ENCODE data around the gene REV1.

REV1 gene

DNA sequence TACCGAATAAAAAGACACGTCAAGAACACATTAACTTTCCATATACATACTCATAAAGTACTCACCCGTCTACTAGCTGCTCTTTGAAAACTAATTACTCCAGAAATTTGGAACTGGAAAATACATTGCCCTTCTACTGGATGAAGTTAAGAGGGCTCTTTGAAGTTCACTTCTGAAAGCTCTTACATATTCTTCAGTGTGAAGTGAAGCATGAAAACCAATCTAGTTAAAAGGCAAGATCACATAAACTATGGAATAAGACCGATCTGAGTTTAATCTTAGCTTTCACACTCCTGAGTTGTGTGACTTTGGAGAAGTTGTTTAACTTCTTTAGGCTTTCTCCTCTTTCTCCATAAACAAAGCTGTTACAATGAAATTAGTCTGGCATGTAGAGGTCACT lies 38.5 kb downstream of the REV1 start:
- in situ Hi-C loops (cut with HindIII; ENCODE audit: low sequenced_read_pairs): no loop called here

- in situ Hi-C loops (cut with HindIII; ENCODE audit: low sequenced_read_pairs): no loop called here
Observed at GRCh38 chr2:99450199-99450598, 39.6 kb downstream of the REV1 start.

GRCh38 chr2:99448556-99448955 lies 41.3 kb downstream of the REV1 start:
- in situ Hi-C loops (cut with HindIII; ENCODE audit: low sequenced_read_pairs): no loop called here

DNA sequence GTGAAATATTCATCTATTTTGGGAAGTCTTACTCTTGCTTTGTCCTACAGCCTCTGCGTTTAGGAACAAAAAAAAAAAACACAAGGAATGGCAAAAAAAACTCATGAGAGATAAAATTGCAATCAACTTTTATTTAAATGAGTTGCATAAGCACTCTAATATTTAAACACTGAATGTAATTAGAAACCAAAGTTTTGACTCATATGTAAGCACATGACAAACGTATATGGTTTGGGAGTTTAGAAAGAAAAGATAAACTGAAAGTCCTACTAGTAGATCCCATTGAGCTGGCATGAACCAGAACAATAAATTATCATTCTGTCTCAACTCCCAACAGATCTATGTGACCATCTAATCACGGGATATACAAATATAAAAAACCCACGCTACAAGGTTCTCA lies 44.8 kb downstream of the REV1 start:
- in situ Hi-C loops (cut with HindIII; ENCODE audit: low sequenced_read_pairs): no loop called here

DNA sequence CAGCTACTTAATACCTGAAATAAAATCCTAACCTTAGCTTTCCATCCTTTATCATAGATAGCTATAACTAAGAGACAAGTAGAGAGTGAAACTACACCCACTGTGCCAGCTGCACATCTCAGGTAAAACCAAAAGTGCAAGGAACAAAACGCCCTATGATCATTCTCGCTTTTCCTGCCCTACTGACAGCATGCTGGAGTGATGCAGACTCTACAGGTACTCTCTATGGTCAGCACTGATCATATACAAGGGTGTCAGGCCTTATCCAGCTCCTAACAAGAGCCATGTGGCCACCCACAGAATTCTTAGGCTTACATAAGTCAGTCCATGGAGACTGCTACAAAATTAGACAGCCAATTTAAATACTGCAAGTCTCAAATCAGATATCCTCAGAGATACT lies 45.6 kb downstream of the REV1 start:
- in situ Hi-C loops (cut with HindIII; ENCODE audit: low sequenced_read_pairs): no loop called here

DNA sequence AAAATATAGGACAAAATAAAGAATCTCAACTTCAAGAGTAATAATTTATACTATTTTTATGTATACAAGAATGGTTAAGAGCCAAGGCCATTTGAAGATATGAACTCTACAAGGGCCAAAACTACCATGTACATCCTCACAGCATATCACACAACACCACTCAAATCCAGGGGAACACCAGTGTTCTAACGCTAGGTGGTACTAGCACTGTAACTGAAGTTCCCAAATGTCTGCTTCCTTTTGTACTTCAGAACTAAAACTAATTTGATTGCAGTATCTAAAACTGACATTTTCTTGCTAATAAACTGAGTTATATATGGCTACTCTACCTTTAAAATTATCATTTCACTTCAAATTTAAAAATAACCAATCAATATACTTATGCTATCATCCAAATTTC lies 47.0 kb downstream of the REV1 start:
- in situ Hi-C loops (cut with HindIII; ENCODE audit: low sequenced_read_pairs): no loop called here

- in situ Hi-C loops (cut with HindIII; ENCODE audit: low sequenced_read_pairs): no loop called here
Observed at GRCh38 chr2:99439971-99440505, 49.8 kb downstream of the REV1 start.

- in situ Hi-C loops (cut with HindIII; ENCODE audit: low sequenced_read_pairs): no loop called here
Observed at GRCh38 chr2:99436874-99437273, 52.9 kb downstream of the REV1 start.

DNA sequence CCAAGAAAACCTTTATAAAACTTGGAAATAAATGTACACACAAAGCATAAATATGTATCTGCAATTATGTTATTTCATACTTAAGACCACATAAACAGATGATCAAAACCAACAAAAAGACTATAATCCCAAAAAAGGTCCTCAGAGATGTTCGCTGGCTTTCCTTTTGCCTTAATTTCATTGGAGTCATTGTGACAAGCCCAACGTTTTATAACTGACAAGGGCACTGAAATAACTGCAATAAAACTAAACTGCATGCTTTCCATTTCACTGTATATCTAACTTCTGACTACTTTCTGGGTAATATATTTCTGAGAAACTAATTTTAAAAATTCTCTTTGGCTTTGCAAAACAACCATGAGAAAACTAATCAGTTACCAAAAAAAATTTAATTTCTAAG lies 56.5 kb downstream of the REV1 start:
- in situ Hi-C loops (cut with HindIII; ENCODE audit: low sequenced_read_pairs): no loop called here

DNA sequence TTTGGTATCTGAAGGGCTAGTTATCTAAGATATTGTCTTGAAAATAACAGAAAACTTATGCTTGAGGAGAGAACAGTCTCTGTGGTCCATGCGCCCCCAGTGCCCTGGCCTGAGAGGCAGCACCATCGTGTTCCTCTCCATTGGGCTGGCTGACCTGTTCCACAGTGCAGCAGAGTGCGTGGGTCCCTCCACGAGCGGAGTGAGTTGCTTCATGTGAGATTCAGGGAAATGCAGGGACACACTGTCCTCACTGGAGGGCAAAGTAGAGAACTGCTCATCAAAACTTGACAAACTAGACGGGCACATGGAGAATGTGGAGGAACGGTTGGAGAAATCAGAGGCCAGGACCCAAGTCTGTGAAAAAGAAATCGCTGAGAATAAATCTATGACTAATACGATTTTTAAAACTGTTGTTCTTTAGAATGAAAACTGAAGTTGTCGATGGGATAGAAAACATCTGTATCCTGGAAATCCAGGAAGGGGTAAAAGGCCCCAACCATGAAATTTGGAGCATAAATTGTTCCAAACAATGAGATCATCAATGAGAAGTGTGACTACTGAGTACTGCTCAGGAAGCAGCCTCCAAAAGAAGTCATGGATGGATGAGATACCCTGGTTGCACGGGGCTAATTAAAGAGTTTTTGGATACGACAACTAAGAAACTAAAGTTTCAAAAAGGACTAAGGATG lies 58.1 kb downstream of the REV1 start:
- in situ Hi-C loops (cut with HindIII; ENCODE audit: low sequenced_read_pairs): no loop called here

DNA sequence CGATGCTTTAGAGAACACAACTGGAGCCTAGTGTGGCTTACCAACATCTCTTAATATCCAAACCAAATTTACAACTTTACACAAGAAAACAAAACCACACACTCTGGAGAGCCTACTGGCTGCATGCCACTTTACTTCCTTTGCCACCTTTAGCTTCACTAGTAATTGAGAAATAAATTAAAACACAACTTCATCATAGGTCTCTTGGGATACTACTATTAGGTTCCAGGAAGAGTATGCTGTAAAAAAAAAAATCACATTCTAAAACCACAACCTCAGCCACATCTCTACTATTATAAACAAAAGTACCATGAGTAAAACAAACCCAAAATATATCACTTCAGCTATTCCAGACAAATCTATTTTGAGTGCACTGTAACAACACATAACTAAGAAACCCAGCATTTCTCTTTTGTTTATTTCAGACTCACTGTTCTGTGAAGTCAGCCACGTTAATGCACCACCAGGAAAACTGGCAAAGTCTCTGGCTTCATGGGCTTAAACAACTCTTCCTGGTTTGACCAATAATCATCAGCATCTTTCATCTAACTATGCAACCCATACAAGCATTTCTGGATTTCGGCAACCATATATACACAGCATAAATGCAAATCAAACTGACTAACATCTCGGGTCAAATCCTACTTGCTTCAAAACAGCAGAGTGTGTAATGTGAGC lies 59.1 kb downstream of the REV1 start:
- in situ Hi-C loops (cut with HindIII; ENCODE audit: low sequenced_read_pairs): no loop called here

GRCh38 chr2:99425022-99425421 lies 64.8 kb downstream of the REV1 start:
- in situ Hi-C loops (cut with HindIII; ENCODE audit: low sequenced_read_pairs): no loop called here

DNA sequence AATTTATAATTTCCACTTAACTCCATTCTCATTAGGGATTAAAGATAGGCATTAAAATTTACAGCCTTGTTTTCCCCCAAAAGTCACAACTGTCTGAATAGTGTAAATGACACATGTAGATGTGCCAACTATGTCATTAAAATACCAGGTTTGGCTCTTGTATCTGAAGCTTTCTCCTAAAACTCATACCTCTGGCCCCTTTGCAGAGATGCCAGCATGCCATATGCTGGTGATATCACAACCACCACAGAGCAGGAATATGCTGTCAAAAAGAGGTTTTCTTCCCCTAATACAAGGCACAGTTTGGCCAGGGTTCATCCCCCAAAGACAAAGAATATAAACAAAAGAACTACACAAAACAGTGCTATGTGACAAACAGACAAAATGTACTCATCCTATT lies 65.4 kb downstream of the REV1 start:
- in situ Hi-C loops (cut with HindIII; ENCODE audit: low sequenced_read_pairs): loop anchor here (5.0 kb wide), 1 partner anchor 38 kb away; no protein-coding TSS in a partner anchor

- in situ Hi-C loops (cut with HindIII; ENCODE audit: low sequenced_read_pairs): loop anchor here (5.0 kb wide), 1 partner anchor 40 kb away; no protein-coding TSS in a partner anchor
Observed at GRCh38 chr2:99422599-99422998, 67.2 kb downstream of the REV1 start.

DNA sequence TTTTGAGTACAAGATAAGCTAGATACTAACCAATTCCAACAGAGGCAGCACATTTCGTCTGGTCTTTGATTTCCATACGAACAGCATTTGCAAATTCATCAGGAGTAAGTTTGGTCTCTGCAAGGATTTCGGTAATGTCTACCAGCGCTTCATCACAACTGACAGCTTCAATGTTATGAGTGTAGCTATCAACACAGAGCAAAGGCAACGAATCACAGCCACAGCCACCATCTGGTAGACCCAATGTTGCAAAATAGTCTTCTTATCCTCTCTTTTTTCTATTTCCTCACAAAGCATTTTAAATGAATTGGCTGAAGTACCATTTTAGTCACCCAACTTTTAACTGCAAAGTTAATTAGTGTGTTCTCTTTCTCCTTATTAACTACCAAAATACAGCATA lies 68.3 kb downstream of the REV1 start:
- in situ Hi-C loops (cut with HindIII; ENCODE audit: low sequenced_read_pairs): loop anchor here (5.0 kb wide), 1 partner anchor 41 kb away; no protein-coding TSS in a partner anchor

- in situ Hi-C loops (cut with HindIII; ENCODE audit: low sequenced_read_pairs): loop anchor here (5.0 kb wide), 1 partner anchor 41 kb away; no protein-coding TSS in a partner anchor
Observed at GRCh38 chr2:99420751-99421299, 69.0 kb downstream of the REV1 start.

DNA sequence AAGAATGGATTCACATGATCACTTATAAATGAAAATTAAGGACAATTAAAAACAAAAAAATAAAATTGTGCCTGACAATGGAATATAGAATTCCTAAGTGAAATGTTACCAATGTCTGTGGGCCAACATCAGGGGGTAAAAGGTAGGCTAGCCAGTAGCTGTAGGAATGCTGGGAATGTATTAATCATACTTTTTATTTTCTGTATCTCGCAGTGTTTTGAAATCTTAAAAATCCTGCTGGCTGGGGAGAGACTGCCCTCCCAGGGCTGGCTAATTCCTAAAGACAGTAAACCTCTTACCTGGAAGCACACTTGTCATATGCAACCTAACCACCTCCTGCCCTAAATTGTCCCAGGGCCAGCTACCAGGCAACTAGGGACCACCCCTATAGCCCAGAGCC lies 69.8 kb downstream of the REV1 start:
- in situ Hi-C loops (cut with HindIII; ENCODE audit: low sequenced_read_pairs): loop anchor here (5.0 kb wide), 1 partner anchor 42 kb away; no protein-coding TSS in a partner anchor

- in situ Hi-C loops (cut with HindIII; ENCODE audit: low sequenced_read_pairs): no loop called here
Observed at GRCh38 chr2:99417396-99417795, 72.4 kb downstream of the REV1 start.

DNA sequence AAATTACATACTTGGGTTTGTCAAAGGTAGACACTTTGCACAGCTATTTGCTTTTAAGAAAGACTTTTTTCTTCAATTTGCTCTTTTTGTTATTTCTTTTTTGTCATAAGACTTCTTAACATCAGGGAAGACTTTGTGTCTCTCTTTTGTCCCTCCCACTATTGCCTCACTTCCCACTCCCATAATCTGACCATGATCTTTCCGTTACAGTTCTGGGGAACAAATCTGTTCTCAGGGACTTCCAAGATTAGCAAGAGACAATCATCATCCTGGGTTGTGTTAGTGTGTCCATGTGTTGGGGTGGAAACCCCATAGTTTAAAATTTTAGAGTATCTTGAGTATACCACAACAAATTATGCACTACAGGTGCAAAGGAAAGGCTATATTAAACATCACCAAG lies 75.3 kb downstream of the REV1 start:
- in situ Hi-C loops (cut with HindIII; ENCODE audit: low sequenced_read_pairs): no loop called here

- in situ Hi-C loops (cut with HindIII; ENCODE audit: low sequenced_read_pairs): no loop called here
Observed at GRCh38 chr2:99410276-99410675, 79.5 kb downstream of the REV1 start.

DNA sequence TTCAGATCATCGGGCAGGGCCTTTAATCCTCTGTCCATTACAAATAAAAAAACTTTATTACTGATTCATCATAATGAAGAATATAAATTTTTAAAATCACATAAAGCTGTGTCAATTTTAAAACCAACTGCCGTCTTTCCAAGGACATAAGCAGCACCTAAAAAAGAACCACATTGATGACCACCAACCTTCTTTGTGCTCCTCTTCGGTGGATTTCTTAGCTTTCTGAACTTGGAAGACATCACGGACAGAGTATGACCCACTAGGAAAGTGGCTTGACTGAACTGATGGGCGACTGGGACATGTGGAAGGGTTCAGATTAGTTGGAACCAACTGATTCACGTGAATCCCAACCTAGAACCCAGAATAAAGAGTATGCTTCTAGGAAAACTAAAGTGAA lies 83.7 kb downstream of the REV1 start:
- in situ Hi-C loops (cut with HindIII; ENCODE audit: low sequenced_read_pairs): no loop called here
